K562 (cell line): ENCODE results near the gene ASCL2. TPM values are rescaled to one million over a fixed set of nuclear protein-coding genes. Genes with fewer than 3 reads are reported as not detected.

Experiments used
- EGR1 ChIP-seq: fragments of 450-650 bp; conservative IDR thresholded peaks from 2 replicates; pipeline ENCODE4 v1.6.1; 2017; ENCODE audit warnings: mild to moderate bottlenecking
- ELF1 ChIP-seq: fragments of 200-800 bp; sonication (Bioruptor generic); IDR thresholded peaks from 2 replicates; pipeline ENCODE4 v1.6.1; 2016; ENCODE audit warnings: missing genetic modification characterization, missing compliant biosample characterization
- ETS1 ChIP-seq: conservative IDR thresholded peaks from 2 replicates; pipeline ENCODE4 v1.6.1; 2011; ENCODE audit warnings: low read depth, mild to moderate bottlenecking, low read length; ENCODE audit not compliant: control insufficient read depth
- FOXM1 ChIP-seq, 2 experiments: fragments of 450-650 bp in 1 of 2; sonication (generic) in 1 of 2; formaldehyde crosslinking in 1 of 2; IDR thresholded peaks; 2 replicates each; pipeline versions ENCODE4 v1.6.1 to v1.9.0; 2017 to 2022; ENCODE audit warnings: low read depth in 2 of 2, mild to moderate bottlenecking in 2 of 2, missing genetic modification reagents in 1 of 2, moderate library complexity in 1 of 2
- GABPA ChIP-seq: fragments of 200-800 bp; sonication (Bioruptor generic); conservative IDR thresholded peaks from 2 replicates; pipeline ENCODE4 v1.6.1; 2016; ENCODE audit warnings: low read depth, missing genetic modification characterization, missing compliant biosample characterization
- GABPB1 ChIP-seq: sonication (generic); formaldehyde crosslinking; IDR thresholded peaks from 2 replicates; pipeline ENCODE4 v1.8.0; 2022; ENCODE audit warnings: mild to moderate bottlenecking, missing genetic modification reagents
- KDM4B ChIP-seq, 2 experiments: fragments of 450-650 bp in 1 of 2; sonication (generic) in 1 of 2; IDR thresholded peaks; 2 replicates each; pipeline ENCODE4 v1.6.1; 2016 to 2017; ENCODE audit warnings: borderline replicate concordance in 2 of 2, antibody characterized with exemption in 1 of 2, low read depth in 1 of 2, mild to moderate bottlenecking in 1 of 2
- MNT ChIP-seq, 2 experiments: fragments of 450-650 bp; conservative IDR thresholded peaks; 2 replicates each; pipeline ENCODE4 v1.6.1; 2017; ENCODE audit warnings: mild to moderate bottlenecking in 2 of 2, moderate library complexity in 2 of 2
- MYNN ChIP-seq, 2 experiments: sonication (generic); formaldehyde crosslinking in 1 of 2; IDR thresholded peaks; 2 replicates each; pipeline versions ENCODE4 v1.5.0 to v1.6.1; 2016 to 2020; ENCODE audit warnings: antibody characterized with exemption in 1 of 2, missing genetic modification reagents in 1 of 2
- SMAD2 ChIP-seq: fragments of 150-350 bp; IDR thresholded peaks from 2 replicates; pipeline ENCODE4 v1.6.1; 2014; ENCODE audit warnings: low read depth, mild to moderate bottlenecking, low read length
- TEAD1 ChIP-seq, 2 experiments: fragments of 450-650 bp in 1 of 2; sonication (generic) in 1 of 2; formaldehyde crosslinking; IDR thresholded peaks; 2 replicates each; pipeline versions ENCODE4 v1.4.0 to v1.8.0; 2020 to 2022; ENCODE audit warnings: mild to moderate bottlenecking in 2 of 2, missing genetic modification reagents in 1 of 2
- ZFX ChIP-seq: sonication (generic); formaldehyde crosslinking; IDR thresholded peaks from 2 replicates; pipeline ENCODE4 v1.8.0; 2022; ENCODE audit warnings: mild to moderate bottlenecking, missing genetic modification reagents, moderate library complexity
- ZNF57 ChIP-seq: fragments of 450-650 bp; formaldehyde crosslinking; IDR thresholded peaks from 2 replicates; pipeline ENCODE4 v1.4.0; 2020; ENCODE audit warnings: mild to moderate bottlenecking, moderate library complexity
- polyA plus RNA-seq, 8 experiments: library from polyadenylated mRNA; depleted of rRNA in 4 of 8; stranded (reverse) in 5 of 8; unstranded in 3 of 8; fragments of >200 nt; fragmentation: Nextera tagmentation in 2 of 8; fragmentation: Illumina TruSeq in 1 of 8; extraction: Ambion mirVana in 2 of 8; extraction: Trizol in 1 of 8; gene quantifications; 2 replicates each; pipeline versions ENCODE4 v1.2.1 to v1.2.3, GENCODE V29; 2011 to 2014; ENCODE audit warnings: inconsistent platforms in 1 of 8, missing spikeins in 1 of 8
- total RNA-seq, 7 experiments: library from RNA; depleted of rRNA in 6 of 7; stranded (reverse); fragments of >200 nt in 6 of 7; fragmentation: Illumina TruSeq in 2 of 7; extraction: Trizol in 2 of 7; gene quantifications; 2 replicates each; pipeline versions ENCODE4 v1.2.1 to v1.2.3, GENCODE V29; 2011 to 2021; ENCODE audit warnings: low replicate concordance in 1 of 7
- TF ChIP-seq, protein P1 (sequence below), 3 experiments: fragments of 200-800 bp in 1 of 3; fragments of 250-450 bp in 1 of 3; fragments of 450-650 bp in 1 of 3; sonication (Bioruptor Pico) in 1 of 3; sonication (Bioruptor generic) in 1 of 3; formaldehyde crosslinking in 1 of 3; IDR thresholded peaks; 2 replicates each; pipeline versions ENCODE4 v1.6.1 to v1.8.0; 2016 to 2022; ENCODE audit warnings: mild to moderate bottlenecking in 2 of 3, missing genetic modification characterization in 2 of 3, missing compliant biosample characterization in 1 of 3, moderate library complexity in 1 of 3
- TF ChIP-seq, protein P2 (sequence below): fragments of 450-650 bp; formaldehyde crosslinking; conservative IDR thresholded peaks from 2 replicates; pipeline ENCODE4 v1.4.0; 2022; ENCODE audit warnings: mild to moderate bottlenecking, missing genetic modification characterization

The ASCL2 gene
- total and polyA plus RNA-seq, 9 of the 15 experiments (the other 6 are each of a cell fraction or from before 2014, with no cell fraction given), result 0.11 to 1.4 (median 0.36) TPM; not detected in 2

GRCh38 chr11:2301631-2302305 lies 31.4 kb upstream of the ASCL2 start, which contains the start of the genes C11orf21 and TSPAN32 (continued):
- TF ChIP-seq, protein P1, sequence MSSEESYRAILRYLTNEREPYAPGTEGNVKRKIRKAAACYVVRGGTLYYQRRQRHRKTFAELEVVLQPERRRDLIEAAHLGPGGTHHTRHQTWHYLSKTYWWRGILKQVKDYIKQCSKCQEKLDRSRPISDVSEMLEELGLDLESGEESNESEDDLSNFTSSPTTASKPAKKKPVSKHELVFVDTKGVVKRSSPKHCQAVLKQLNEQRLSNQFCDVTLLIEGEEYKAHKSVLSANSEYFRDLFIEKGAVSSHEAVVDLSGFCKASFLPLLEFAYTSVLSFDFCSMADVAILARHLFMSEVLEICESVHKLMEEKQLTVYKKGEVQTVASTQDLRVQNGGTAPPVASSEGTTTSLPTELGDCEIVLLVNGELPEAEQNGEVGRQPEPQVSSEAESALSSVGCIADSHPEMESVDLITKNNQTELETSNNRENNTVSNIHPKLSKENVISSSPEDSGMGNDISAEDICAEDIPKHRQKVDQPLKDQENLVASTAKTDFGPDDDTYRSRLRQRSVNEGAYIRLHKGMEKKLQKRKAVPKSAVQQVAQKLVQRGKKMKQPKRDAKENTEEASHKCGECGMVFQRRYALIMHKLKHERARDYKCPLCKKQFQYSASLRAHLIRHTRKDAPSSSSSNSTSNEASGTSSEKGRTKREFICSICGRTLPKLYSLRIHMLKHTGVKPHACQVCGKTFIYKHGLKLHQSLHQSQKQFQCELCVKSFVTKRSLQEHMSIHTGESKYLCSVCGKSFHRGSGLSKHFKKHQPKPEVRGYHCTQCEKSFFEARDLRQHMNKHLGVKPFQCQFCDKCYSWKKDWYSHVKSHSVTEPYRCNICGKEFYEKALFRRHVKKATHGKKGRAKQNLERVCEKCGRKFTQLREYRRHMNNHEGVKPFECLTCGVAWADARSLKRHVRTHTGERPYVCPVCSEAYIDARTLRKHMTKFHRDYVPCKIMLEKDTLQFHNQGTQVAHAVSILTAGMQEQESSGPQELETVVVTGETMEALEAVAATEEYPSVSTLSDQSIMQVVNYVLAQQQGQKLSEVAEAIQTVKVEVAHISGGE (CRISPR knock-in tag; IDR thresholded peaks at IDR 0.05), result peak in 1 of 3 experiments; percentile 61; a peak in 1 of 6 replicates
- 0 out of 2 replicates have a peak, but pooled peaks have one; percentile 44 for TF ChIP-seq ZFX (CRISPR knock-in tag)
- peak; percentile 41; the same call in 1 of the 2 replicates for TF ChIP-seq GABPB1
- TF ChIP-seq, protein P2, sequence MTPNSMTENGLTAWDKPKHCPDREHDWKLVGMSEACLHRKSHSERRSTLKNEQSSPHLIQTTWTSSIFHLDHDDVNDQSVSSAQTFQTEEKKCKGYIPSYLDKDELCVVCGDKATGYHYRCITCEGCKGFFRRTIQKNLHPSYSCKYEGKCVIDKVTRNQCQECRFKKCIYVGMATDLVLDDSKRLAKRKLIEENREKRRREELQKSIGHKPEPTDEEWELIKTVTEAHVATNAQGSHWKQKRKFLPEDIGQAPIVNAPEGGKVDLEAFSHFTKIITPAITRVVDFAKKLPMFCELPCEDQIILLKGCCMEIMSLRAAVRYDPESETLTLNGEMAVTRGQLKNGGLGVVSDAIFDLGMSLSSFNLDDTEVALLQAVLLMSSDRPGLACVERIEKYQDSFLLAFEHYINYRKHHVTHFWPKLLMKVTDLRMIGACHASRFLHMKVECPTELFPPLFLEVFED (CRISPR knock-in tag), result peak; percentile 52; the same call in 1 of the 2 replicates
- TF ChIP-seq ETS1, result no peak
- TF ChIP-seq EGR1, result peak; percentile 39
- peak; percentile 88; the same call in 1 of the 2 replicates for TF ChIP-seq MYNN (IDR thresholded peaks at IDR 0.05)
- TF ChIP-seq MYNN (CRISPR knock-in tag; IDR thresholded peaks at IDR 0.05), result no peak
- peak; percentile 8 to 44; a peak in 1 of 4 replicates for TF ChIP-seq TEAD1 (CRISPR knock-in tag; IDR thresholded peaks at IDR 0.05)
- peak; percentile 64; the same call in 1 of the 2 replicates for TF ChIP-seq ELF1 (tag)
- 0 out of 4 replicates have a peak, but pooled peaks of 1 of the 2 experiments have one; percentile 32 for TF ChIP-seq MNT (conservative IDR thresholded peaks at IDR 0.05)
- no peak for TF ChIP-seq ZNF57 (CRISPR knock-in tag)
- no peak for TF ChIP-seq FOXM1 (IDR thresholded peaks at IDR 0.05; ENCODE audit: low read depth)
- TF ChIP-seq FOXM1 (CRISPR knock-in tag; IDR thresholded peaks at IDR 0.05; ENCODE audit: low read depth), result no peak
- TF ChIP-seq SMAD2, result no peak
- no peak; a peak in 1 of 4 replicates for TF ChIP-seq KDM4B (IDR thresholded peaks at IDR 0.05; ENCODE audit: borderline replicate concordance in 2 of 2, low read depth in 1 of 2)
- peak; percentile 91 for TF ChIP-seq GABPA (tag)
